Activated CD4-positive, alpha-beta T cell treated with anti-CD3 and anti-CD28 coated beads, Interleukin-2, amount 10 ng/mL, durations not matched to agents 24 days and 14 days (primary cell): ENCODE data around the gene ESD. TPM values are rescaled to one million over a fixed set of nuclear protein-coding genes. Genes with fewer than 3 reads are reported as not detected.

Source experiments
- total RNA-seq: library from RNA; stranded (reverse); gene quantifications from 2 replicates; pipeline ENCODE4 v1.2.3, GENCODE V29; 2022

ESD gene
- total RNA-seq, 1 donor from 2014 or later: 127 TPM

Other genes with a start within 250 kb of the ESD start
- 17.6 and 18.3 TPM in 2 replicates for gene LRCH1, start 244.0 kb downstream of the ESD start, total RNA-seq
- not detected in 2 replicates for gene HTR2A, start 99.9 kb upstream of the ESD start, total RNA-seq